Breast epithelium (tissue), 3 donors: ENCODE data around the gene ACBD3.

ENCODE experiments used
- CTCF ChIP-seq, 3 donors: fragments of 450-650 bp; IDR thresholded peaks; one replicate each; pipeline ENCODE4 v1.5.1; 2016 to 2017; ENCODE audit warnings: antibody characterized with exemption in 3 of 3, mild to moderate bottlenecking in 3 of 3, moderate library complexity in 3 of 3
- POLR2A ChIP-seq: fragments of 450-650 bp; IDR thresholded peaks from one replicate; pipeline ENCODE4 v1.6.1; 2016; ENCODE audit warnings: antibody characterized with exemption, mild to moderate bottlenecking, moderate library complexity
- POLR2AphosphoS5 ChIP-seq, 3 donors: sonication (generic); formaldehyde crosslinking; IDR thresholded peaks; one replicate each; pipeline ENCODE4 v1.6.1; 2017; ENCODE audit warnings: antibody characterized with exemption in 3 of 3

DNA sequence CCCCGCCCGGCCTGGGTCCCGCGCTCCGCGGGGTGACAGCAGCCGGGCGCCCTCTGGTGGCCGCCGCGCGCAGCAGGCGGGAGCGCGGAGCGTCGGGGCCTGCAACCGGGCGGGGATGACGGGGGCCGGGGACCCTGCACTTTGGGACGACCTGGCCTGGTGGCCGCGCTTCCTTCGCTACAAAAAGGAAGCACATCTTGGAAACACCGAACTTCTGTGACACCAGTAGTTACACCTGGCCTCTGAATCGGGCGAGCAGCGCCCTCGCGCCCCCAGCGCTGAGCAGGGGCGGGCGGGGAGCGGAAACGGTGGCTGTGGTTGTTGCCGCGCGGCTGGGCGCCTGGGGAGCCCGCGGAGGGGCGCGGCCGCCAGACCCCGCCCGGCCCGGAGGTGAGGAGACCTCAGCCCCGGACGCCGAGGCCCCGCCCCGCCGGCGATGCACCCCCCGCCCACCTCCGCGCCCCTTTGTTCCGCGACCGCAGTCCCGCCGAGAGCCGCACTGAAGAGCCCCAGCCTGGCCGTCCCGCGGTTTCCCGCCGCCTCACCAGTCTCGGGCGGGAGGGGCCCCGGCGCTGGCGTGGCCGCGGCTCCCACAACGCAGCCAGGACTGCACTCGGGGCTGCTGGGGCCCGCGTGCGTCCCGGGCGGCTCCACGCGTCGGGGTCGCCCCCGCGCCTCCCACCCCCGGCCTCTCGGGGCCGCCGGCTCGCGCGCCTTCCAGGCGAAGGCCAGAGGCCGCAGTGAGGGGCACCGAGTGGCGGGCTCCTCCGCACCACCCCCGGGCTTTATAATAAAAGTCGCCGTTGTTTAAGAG, 64.7 kb downstream of the ACBD3 start:
- TF ChIP-seq CTCF (IDR thresholded peaks at IDR 0.05) (peak; percentile 25 to 93 (median 43)), POLR2A (no peak), POLR2AphosphoS5 (IDR thresholded peaks at IDR 0.05) (peak in 1 of 3 donors; percentile 19)
